Measurements from ENCODE around the gene C1QTNF1.

The C1QTNF1 gene

GRCh38 chr17:79042421-79043190 is 18.6 kb downstream of the C1QTNF1 start:
- DNase-seq = peak; percentile 65

- DNase-seq = no peak
Observed at GRCh38 chr17:79043191-79043930, 19.4 kb downstream of the C1QTNF1 start.

DNA sequence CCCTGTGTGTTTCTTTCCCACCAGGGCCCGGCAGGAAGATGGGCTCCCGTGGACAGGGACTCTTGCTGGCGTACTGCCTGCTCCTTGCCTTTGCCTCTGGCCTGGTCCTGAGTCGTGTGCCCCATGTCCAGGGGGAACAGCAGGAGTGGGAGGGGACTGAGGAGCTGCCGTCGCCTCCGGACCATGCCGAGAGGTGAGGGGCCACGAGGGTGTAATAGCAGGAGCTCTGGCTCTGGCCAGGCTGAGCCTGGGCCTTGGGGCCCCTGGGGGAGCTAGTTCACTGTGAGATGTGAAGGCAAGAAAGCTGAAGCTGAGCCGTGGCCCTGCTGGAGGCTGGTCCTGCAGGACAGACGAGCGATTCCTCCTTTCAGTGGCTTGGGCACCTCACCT is 20.0 kb downstream of the C1QTNF1 start:
- no peak for DNase-seq

- no peak for DNase-seq
Observed at GRCh38 chr17:79044462-79044861, 20.5 kb downstream of the C1QTNF1 start.

DNA sequence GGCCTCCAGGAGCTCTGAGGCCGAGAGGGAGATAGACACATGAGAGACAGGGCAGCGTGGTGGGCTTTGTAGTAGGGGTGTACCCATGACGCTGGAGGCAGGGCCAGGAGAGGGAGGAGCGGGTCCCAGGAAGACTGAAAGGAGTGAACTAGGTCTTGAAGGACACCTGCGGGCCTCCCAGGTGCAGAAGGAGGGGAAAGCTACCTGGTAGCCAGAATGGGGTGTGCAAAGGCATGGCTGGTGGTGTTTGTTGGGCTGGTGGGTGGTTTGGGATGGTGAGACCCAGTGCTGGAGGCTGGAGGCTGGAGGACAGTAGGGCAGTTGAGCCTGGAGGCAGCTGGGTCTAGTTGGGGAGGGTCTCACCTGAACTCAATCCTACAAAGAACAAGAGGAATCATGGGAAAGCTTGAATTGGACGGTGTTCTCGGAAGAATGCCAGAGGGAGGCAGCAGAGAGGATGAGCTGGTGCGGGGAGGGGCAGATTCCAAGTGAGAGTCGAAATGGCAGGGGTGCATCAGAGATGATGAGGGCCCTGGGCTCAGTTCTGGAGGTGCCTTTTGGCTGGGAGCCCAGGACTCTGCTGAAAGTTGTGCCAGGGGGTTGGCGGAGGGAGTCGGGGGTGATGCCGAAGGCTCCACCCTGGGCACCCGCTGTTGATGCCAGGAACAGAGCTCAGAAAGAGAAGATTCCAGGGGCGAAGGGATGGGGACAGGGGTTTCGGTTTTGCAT is 21.2 kb downstream of the C1QTNF1 start:
- no peak for DNase-seq

GRCh38 chr17:79045842-79046196 is 21.9 kb downstream of the C1QTNF1 start:
- peak; percentile 62 for DNase-seq

- no peak for DNase-seq
Observed at GRCh38 chr17:79046197-79046915, 22.4 kb downstream of the C1QTNF1 start.

DNA sequence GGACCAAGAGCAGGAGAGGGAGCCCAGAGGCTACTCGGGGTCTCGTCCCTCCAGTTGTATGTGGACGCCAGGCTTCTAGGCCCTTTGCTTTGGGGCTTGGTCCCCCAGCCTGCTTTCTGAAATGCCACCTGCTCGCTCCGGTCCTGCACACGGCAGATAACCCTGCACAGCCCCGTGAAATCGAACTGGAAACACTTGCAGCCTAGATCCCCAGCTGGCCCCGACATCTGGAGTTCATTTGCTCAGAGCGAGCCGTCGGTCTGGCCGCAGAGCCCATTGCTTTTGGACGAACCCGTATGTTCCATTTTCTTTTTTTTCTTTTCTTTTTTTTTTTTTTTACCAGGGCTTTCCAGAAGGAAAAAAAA is 22.9 kb downstream of the C1QTNF1 start:
- no peak for DNase-seq

DNA sequence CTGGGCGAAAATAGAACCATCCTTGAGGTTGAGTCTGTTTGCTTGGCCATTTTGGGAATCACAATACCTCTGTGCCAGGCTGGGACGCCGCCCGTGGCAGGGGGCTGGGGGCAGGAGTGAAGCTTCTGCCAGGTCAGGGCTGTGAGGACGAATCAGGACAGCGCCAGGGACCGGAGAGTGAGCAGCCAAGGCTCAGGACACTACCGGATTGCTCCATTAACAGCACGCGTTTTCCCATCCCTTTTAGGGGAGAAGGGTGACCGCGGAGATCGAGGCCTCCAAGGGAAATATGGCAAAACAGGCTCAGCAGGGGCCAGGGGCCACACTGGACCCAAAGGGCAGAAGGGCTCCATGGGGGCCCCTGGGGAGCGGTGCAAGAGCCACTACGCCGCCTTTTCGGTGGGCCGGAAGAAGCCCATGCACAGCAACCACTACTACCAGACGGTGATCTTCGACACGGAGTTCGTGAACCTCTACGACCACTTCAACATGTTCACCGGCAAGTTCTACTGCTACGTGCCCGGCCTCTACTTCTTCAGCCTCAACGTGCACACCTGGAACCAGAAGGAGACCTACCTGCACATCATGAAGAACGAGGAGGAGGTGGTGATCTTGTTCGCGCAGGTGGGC is 23.4 kb downstream of the C1QTNF1 start:
- no peak for DNase-seq

GRCh38 chr17:79047923-79048825 is 24.2 kb downstream of the C1QTNF1 start:
- no peak for DNase-seq

DNA sequence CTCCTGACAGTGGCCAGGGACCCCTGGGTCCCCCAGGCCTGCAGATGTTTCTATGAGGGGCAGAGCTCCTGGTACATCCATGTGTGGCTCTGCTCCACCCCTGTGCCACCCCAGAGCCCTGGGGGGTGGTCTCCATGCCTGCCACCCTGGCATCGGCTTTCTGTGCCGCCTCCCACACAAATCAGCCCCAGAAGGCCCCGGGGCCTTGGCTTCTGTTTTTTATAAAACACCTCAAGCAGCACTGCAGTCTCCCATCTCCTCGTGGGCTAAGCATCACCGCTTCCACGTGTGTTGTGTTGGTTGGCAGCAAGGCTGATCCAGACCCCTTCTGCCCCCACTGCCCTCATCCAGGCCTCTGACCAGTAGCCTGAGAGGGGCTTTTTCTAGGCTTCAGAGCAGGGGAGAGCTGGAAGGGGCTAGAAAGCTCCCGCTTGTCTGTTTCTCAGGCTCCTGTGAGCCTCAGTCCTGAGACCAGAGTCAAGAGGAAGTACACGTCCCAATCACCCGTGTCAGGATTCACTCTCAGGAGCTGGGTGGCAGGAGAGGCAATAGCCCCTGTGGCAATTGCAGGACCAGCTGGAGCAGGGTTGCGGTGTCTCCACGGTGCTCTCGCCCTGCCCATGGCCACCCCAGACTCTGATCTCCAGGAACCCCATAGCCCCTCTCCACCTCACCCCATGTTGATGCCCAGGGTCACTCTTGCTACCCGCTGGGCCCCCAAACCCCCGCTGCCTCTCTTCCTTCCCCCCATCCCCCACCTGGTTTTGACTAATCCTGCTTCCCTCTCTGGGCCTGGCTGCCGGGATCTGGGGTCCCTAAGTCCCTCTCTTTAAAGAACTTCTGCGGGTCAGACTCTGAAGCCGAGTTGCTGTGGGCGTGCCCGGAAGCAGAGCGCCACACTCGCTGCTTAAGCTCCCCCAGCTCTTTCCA is 25.1 kb downstream of the C1QTNF1 start:
- no peak for DNase-seq

DNA sequence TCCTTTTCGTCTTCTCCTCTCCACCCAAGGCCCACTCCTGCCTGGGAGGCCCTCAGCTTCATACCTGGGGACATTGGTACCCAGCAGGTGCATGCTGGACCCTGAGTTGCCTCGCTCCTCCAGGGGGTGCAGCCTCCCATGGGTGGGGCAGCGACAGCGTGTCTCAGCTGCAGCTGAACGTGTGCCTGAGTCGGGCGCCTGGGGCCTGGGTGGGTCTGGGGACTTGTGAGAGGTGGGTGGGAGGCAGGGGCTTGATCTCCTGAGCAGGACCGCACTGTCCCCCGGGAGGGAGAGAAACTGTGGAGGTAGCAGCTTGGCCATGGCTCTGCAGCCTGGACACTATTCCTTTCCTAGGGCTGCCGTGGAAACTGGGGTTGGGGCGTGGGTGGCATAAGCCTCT is 25.9 kb downstream of the C1QTNF1 start:
- no peak for DNase-seq

GRCh38 chr17:79050551-79050950 is 26.6 kb downstream of the C1QTNF1 start:
- DNase-seq = no peak

DNA sequence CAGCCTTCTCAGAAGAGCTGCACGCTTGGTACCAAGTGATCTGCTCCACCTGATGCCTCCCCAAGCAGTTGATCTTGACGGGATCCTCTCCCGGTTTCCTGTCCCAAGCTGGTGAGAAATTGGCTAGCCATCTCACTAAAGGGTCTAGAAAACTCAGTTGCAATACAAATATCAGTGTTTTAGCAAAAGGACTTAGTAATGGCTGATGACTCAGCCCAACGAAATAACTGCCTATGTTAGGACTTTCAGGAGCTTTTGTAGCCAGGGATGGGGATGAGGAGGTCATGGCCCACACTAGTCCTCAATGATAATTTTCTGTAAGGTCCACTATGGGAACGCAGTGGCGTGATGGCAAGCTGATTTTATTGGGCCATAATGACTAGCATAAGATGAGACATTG is 27.3 kb downstream of the C1QTNF1 start:
- no peak for DNase-seq

DNA sequence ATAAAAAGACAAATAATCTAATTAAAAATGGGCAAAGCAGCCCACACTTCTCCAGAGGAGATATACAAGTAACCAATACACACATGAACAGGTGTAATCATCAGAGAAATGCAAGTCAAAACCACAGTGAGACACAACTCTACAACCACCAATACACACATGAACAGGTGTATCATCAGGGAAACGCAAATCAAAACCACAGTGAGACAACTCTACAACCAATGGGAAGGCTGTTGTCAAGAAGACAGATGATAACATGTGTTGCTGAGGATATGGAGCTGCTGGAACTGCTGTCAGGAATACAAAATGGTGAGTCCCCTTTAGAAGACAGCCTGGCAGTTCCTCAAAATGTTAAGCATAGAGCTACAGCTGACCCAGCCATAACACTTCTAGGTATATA is 28.2 kb downstream of the C1QTNF1 start:
- DNase-seq = no peak

GRCh38 chr17:79053251-79053925 is 29.4 kb downstream of the C1QTNF1 start:
- no peak for DNase-seq

GRCh38 chr17:79054200-79054960 is 30.4 kb downstream of the C1QTNF1 start:
- no peak for DNase-seq

GRCh38 chr17:79055197-79055596 is 31.2 kb downstream of the C1QTNF1 start:
- DNase-seq = no peak

- DNase-seq = no peak
Observed at GRCh38 chr17:79057737-79058385, 33.9 kb downstream of the C1QTNF1 start.

Data from CD4-positive, alpha-beta T cell treated with Interleukin-12 subunit alpha and Interleukin-12 subunit beta, for 1 hour (primary cell).